Measurements from ENCODE around the gene CLSTN2.
A peak's percentile ranks its signal among the peaks of the same experiment; 100 is the strongest.

The CLSTN2 gene

DNA sequence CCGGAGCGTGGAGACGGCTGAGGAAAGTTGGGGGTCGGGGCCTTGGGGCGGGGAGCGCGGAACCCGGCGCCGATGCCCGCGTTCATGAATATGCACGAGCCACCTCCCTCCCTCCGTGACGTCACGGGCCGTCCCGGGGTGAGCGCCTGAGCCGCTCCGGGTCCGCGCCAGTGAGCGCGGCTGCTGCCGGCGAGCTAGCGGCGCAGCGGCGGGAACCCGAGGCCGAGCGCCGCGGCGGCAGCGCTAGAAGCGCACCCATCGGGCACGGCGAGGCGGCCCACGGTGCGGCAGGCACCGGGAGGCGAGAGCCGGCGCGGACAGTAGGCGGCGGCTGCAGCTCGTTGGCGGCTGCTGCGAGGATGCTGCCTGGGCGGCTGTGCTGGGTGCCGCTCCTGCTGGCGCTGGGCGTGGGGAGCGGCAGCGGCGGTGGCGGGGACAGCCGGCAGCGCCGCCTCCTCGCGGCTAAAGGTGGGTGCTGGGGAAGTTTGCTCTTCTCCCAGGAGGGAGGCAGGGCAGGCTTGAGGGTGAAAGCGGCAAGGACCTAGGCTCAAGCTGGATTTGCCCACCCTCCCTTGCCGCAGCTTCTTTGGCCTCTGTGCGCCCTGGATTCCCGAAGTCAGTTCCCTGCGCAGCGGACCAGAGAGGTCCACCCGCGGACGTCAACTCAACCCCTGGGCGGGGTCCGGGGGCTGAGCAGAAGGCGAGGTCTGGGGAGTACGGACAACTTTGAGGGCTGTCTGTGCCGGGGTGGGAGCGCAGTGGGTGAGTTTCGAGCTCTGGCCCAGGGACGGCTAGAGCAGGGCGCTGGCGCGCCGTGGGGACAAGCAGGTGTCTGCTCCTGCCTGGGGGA is at the start of gene CLSTN2:
TSS of gene CLSTN2 (plus strand) at position 170 of the 850 bp plus-strand sequence.
- no peak within 1 kb of the TSS; the same call in 1 of the 2 replicates for H3K4me3 ChIP-seq (ENCODE audit: low read depth, low read length)
- no peak for TF ChIP-seq CTCF (IDR thresholded peaks at IDR 0.05; ENCODE audit: insufficient read depth, low read depth, low read length, missing control alignments)
- DNase-seq (ENCODE audit: low read depth) = peak; percentile 40

- no peak for DNase-seq (ENCODE audit: low read depth)
- no peak for TF ChIP-seq CTCF (IDR thresholded peaks at IDR 0.05; ENCODE audit: insufficient read depth, low read depth, low read length, missing control alignments)
- H3K4me3 ChIP-seq (ENCODE audit: low read depth, low read length) = no peak overlapping the region
Measured at GRCh38 chr3:139887431-139887830, 47.6 kb upstream of the CLSTN2 start.

DNA sequence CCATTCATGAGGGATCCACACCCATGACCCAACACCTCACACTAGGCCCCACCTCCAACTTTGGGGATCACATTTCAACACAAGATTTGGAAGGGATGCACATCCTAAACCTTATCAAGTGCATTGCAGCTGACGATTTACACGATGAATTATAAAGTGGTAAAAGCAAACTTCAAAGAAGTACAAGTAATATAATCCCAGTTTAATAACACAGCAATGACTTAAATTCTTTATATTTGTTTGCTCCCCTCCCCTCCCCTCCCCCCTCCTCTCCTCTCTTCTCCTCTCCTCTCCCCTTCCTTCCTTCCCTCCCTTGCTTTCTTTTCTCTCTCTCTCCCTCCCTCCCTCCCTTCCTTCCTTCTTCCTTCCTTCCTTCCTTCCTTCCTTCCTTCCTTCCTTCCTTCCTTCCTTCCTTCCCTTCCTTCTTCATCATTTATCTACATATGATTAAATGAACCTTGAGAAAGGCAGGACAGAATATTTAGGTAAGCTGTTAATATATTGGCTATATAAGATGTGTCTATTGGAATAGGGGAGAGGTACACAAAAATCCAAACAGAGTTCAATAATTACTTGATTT is 46.3 kb upstream of the CLSTN2 start:
- DNase-seq (ENCODE audit: low read depth) = no peak
- no peak for TF ChIP-seq CTCF (IDR thresholded peaks at IDR 0.05; ENCODE audit: insufficient read depth, low read depth, low read length, missing control alignments)
- H3K4me3 ChIP-seq (ENCODE audit: low read depth, low read length) = no peak overlapping the region

- DNase-seq (ENCODE audit: low read depth) = no peak
- TF ChIP-seq CTCF (IDR thresholded peaks at IDR 0.05; ENCODE audit: insufficient read depth, low read depth, low read length, missing control alignments) = no peak
- no peak overlapping the region for H3K4me3 ChIP-seq (ENCODE audit: low read depth, low read length)
Measured at GRCh38 chr3:139893267-139893962, 41.6 kb upstream of the CLSTN2 start.

GRCh38 chr3:139893963-139894642 is 40.9 kb upstream of the CLSTN2 start:
- no peak overlapping the region for H3K4me3 ChIP-seq (ENCODE audit: low read depth, low read length)
- no peak for DNase-seq (ENCODE audit: low read depth)
- TF ChIP-seq CTCF (IDR thresholded peaks at IDR 0.05; ENCODE audit: insufficient read depth, low read depth, low read length, missing control alignments) = no peak

DNA sequence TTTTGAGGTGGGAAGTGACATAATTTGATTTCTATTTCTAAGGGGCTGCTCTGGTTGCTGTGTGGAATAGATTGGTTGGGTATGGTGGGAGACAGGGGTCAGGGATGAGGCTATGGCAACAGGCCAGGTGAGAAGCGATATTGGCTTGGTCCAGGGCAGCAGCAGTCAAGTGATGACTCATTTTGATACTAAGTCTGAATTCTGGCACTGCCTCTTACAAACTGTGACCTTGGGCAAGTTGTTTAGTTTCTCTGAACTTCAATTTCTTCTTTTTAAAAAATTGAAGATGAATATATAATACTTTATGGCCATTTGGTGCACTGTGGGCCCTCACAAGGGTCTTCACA is 40.4 kb upstream of the CLSTN2 start:
- no peak overlapping the region for H3K4me3 ChIP-seq (ENCODE audit: low read depth, low read length)
- TF ChIP-seq CTCF (IDR thresholded peaks at IDR 0.05; ENCODE audit: insufficient read depth, low read depth, low read length, missing control alignments) = no peak
- DNase-seq (ENCODE audit: low read depth) = no peak
